ENCODE measurements around the gene PCSK7. TPM values are rescaled to one million over a fixed set of nuclear protein-coding genes. Genes with fewer than 3 reads are reported as not detected.

The PCSK7 gene
- total and polyA plus RNA-seq, 12 donors = 20.5 to 47.0 (median 28.2) TPM

DNA sequence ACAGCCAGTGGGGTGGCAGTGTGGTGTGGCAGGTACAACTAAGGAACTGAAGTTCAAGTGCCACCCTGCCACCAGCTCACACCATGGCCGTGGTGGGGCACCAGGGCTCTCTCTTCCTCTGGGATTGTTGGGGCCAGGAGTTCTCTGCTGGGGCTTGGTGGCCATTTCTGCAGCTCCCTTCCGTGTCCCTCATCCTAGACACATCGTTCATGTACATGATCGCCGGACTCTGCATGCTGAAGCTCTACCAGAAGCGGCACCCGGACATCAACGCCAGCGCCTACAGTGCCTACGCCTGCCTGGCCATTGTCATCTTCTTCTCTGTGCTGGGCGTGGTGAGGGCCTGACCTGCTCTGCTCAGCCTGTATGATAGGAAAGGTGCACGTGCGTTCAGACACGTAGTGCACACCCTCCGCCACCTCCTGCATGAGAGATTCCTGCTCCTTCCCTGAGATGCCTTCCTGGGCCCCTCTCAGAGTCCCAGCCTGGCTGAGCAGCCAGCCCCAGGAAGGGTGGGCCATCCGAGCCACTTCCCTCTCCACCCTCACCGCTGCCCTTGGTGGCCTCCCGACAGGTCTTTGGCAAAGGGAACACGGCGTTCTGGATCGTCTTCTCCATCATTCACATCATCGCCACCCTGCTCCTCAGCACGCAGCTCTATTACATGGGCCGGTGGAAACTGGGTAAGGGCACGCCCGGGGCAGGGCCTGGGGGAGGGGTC is 40.0 kb downstream of the PCSK7 start:
- TF ChIP-seq, protein P1, sequence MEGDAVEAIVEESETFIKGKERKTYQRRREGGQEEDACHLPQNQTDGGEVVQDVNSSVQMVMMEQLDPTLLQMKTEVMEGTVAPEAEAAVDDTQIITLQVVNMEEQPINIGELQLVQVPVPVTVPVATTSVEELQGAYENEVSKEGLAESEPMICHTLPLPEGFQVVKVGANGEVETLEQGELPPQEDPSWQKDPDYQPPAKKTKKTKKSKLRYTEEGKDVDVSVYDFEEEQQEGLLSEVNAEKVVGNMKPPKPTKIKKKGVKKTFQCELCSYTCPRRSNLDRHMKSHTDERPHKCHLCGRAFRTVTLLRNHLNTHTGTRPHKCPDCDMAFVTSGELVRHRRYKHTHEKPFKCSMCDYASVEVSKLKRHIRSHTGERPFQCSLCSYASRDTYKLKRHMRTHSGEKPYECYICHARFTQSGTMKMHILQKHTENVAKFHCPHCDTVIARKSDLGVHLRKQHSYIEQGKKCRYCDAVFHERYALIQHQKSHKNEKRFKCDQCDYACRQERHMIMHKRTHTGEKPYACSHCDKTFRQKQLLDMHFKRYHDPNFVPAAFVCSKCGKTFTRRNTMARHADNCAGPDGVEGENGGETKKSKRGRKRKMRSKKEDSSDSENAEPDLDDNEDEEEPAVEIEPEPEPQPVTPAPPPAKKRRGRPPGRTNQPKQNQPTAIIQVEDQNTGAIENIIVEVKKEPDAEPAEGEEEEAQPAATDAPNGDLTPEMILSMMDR (IDR thresholded peaks at IDR 0.05) = no peak
- no peaks in the 10 kb centered on the region for H3K27me3 ChIP-seq
- WGBS, 2 donors = 91 to 94% methylated on average over 26 of the region's 26 CpGs
- H3K27ac ChIP-seq = no peak overlapping the region
- H3K9me3 ChIP-seq = no peaks in the 10 kb centered on the region
- H3K36me3 ChIP-seq = peaks cover 4 to 99% (median 56%) of the 10 kb centered on the region in 9 donors
- H3K4me1 ChIP-seq = peaks cover 0 to 19% (median 0%) of the 10 kb centered on the region in 9 donors
- intact Hi-C loops (cut with DNase I) = no loop called here
- DNase-seq (no peak), ATAC-seq (no peak)
- no peak overlapping the region for H3K4me3 ChIP-seq

- TF ChIP-seq, protein P1 (IDR thresholded peaks at IDR 0.05) = no peak
- WGBS, 2 donors = 87 to 90% methylated on average over 8 of the region's 8 CpGs
- Histone ChIP-seq H3K4me3 (no peak overlapping the region), H3K27me3 (no peaks in the 10 kb centered on the region), H3K27ac (peak overlapping the region in 1 of 10 donors; percentile 36), H3K9me3 (no peaks in the 10 kb centered on the region), H3K4me1 (peaks cover 0 to 25% (median 0%) of the 10 kb centered on the region in 9 donors), H3K36me3 (peaks cover 4 to 98% (median 63%) of the 10 kb centered on the region in 9 donors)
- no peak for ATAC-seq
- intact Hi-C loops (cut with DNase I) = no loop called here
- DNase-seq = no peak
Measured at GRCh38 chr11:117189941-117190544, 41.8 kb downstream of the PCSK7 start.

DNA sequence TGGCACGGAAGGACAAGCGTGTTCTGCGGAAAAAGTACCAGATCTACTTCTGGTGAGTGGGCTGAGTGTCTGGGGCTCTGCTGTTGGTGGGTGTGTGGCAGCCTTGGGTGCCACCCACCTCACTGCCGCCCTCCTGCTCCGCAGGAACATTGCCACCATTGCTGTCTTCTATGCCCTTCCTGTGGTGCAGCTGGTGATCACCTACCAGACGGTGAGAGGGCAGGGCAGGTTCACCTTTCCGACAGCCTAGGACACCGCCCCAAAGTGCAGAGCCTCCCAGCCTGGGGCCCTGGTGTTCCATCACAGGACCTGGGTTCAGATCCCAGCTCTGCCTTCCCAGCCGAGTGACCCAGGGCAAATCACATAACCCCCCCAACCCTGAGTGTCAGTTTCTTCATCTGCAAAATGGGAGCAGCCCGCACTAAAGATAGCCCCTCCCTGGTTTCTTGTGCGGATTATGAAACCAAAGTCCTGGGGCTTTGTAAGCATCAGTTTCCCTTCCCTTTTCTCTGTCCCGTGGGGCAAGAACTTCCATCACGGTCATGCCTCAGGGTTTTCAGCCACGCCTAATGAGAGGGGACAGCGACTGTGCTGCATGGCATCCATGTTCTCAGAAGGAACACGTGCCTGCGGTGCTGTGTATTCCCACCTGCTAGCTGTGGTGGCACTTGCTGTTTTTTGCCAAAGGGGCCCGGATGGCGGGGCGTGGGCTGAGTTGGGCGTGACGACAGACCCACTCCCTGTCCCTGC is 42.5 kb downstream of the PCSK7 start:
- H3K9me3 ChIP-seq = no peaks in the 10 kb centered on the region
- H3K36me3 ChIP-seq = peaks cover 4 to 100% (median 62%) of the 10 kb centered on the region in 9 donors
- WGBS, 2 donors = 94 to 95% methylated on average over 22 of the region's 22 CpGs
- no peak overlapping the region for H3K4me3 ChIP-seq
- TF ChIP-seq, protein P1 (IDR thresholded peaks at IDR 0.05) = no peak
- intact Hi-C loops (cut with DNase I) = no loop called here
- H3K27ac ChIP-seq = peak overlapping the region in 1 of 10 donors; percentile 69
- H3K4me1 ChIP-seq = peaks cover 0 to 25% (median 0%) of the 10 kb centered on the region in 9 donors
- ATAC-seq (peak in 3 of 8 donors; percentile 29 to 62 (median 34)), DNase-seq (no peak)
- H3K27me3 ChIP-seq = no peaks in the 10 kb centered on the region

DNA sequence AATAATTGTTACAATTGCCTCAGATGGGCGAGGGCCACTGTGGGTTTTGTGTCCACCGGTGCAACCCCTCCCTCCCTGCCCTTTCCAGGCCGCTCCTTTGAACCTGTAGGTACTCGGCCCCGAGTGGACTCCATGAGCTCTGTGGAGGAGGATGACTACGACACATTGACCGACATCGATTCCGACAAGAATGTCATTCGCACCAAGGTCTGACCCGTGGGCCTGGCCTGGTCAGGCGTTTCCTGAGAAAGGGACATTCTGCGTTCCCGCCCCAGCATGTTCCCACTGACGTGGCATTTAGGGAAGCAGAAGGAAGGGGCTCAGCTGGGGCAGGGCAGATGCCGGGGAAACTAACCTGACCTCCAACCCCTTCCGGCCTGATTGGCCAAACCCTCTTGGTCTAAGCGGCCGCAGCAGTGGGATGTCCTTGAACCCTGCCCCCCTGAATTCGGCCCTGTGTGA is 43.2 kb downstream of the PCSK7 start:
- peak overlapping the region in 1 of 10 donors; percentile 69 for H3K27ac ChIP-seq
- H3K27me3 ChIP-seq = no peaks in the 10 kb centered on the region
- WGBS, 2 donors = 86 to 90% methylated on average over 20 of the region's 20 CpGs
- ATAC-seq (peak in 4 of 8 donors; percentile 5 to 53 (median 15)), DNase-seq (no peak)
- TF ChIP-seq, protein P1 (IDR thresholded peaks at IDR 0.05) = no peak
- H3K4me1 ChIP-seq = peaks cover 0 to 25% (median 0%) of the 10 kb centered on the region in 9 donors
- no peak overlapping the region for H3K4me3 ChIP-seq
- no peaks in the 10 kb centered on the region for H3K9me3 ChIP-seq
- peaks cover 4 to 100% (median 60%) of the 10 kb centered on the region in 9 donors for H3K36me3 ChIP-seq
- intact Hi-C loops (cut with DNase I) = no loop called here
